NCI-H2227 treated with DMSO at 0.1 percent for 48 hours (cell line): Measurements from ENCODE around the gene YBX2.
A peak's percentile ranks its signal among the peaks of the same experiment; 100 is the strongest.
"Not testable (repeated sequence)": the region's sequence is repeated elsewhere in the genome, so short reads cannot be mapped to it uniquely, and the experiment has no call there.

ENCODE experiments used
- DNase-seq: peaks from one replicate; lab custom pipeline; 2025; lab: John Stamatoyannopoulos, UW

YBX2 gene

DNA sequence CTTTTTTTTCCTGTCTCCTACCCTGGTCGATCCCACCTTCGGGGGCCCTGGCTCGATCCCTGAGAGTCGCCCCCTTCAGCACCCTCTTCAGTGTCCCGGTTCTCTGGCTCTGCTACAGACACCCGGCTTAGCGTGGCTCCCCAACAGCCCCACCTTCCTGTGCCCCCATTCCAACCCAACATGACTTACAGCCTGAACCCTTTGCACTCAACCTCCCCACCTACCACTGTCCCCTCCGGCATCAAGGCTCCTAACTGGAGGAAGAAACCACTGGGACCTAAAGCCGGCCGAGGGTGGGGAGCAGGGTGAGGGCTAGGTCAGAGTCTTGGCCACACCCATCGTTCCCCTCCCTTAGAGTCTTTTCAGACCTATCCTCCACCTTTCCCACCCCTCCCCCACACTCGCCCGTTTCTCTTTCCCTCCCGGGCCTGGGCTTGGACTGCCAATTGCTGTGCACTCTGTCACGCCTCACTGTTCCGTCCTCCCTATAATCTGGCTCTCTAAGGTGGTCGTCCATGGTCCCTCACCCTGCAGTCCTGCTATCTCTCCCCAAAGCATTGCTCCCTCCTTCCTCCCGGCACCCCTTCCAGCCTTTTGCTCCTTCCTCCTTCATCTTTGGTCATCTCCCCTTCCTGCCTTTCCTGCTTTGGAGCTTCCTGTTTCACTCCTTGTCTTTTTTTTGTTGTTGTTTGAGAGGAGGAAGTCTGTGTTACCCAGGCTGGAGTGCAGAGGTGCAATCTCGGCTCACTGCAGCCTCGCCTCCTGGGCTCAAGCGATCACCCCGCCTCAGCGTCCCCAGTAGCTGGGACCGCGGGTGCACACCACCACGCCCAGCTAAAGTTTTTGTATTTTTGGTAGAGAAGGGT, 31.3 kb downstream of the YBX2 start:
- no peak for DNase-seq

DNA sequence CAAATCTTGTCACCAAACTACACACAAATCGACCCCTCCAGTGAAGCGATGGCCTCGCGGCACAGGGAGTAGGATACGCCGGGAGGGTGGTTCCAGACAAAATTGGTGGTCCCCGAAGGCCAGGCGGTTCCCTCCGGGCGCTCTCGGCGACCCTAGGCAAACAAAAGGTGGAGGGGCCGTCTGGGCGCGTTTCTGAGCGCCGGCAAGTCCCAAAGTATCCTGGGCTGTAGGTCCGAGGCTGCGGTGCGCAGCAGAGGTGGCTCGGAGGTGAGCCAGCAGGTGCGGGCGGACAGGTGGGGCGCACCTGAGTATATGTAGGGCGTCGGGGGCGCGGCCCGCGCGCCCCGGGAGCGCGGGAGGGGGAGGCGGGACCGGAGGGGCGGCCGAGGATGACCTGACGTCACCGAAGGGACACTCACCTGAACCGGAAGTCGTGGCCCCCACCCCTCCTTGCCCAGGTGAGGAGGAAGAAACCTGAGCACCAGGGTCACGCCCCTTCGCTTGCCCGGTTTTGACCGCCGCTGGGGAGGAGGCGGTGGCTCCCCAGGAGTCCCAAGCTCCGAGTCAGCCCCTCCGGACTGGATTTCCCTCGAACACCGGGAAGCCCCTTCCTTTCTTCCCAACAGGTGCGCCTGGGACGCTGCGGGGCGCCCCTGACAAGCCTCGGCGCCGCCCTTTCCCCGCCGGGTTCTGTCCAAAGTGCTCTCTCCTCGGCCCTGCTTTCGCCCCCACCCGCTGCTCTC, 32.1 kb downstream of the YBX2 start, which contains the start of gene CLDN7:
Gene CLDN7, minus strand, starts transcription at position 287 of the 743 bp plus-strand sequence. CDS start 435 bp downstream, outside the sequence.
- DNase-seq = no peak

- DNase-seq = no peak
Measured at GRCh38 chr17:7261379-7262191, 32.9 kb downstream of the YBX2 start.

DNA sequence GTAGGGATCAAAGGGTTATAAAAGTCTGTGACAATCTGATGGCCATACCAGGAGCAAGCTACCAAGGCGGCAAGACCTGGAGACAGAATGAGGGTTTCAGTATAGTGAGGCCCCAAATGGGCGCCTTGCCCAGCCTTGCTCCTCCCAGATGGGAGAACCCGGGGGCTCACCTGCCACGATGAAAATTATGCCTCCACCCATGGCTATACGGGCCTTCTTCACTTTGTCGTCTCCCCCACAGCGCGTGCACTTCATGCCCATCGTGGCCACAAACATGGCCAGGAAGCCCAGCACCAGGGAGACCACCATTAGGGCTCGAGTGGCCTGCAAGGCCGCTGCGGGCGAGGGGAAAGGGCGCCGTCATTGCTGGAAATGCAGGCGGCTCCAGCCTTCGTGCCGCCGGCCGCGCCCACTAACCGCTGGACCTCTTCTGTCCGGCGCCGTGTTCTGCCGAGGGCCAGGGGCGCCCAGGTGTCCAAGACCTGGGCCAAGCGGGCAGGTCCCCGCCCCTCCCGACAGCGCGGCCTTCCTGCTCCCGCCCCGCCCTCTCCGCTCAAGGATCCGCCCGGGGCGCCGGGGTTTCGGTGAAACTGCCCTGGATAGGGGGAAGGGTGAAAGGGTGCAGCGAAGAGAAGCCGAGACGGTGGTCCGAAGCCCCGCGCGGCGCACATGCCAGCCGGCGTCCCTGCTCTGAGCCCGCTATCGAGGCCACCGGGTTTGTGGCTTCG, 33.6 kb downstream of the YBX2 start:
- DNase-seq = no peak

DNA sequence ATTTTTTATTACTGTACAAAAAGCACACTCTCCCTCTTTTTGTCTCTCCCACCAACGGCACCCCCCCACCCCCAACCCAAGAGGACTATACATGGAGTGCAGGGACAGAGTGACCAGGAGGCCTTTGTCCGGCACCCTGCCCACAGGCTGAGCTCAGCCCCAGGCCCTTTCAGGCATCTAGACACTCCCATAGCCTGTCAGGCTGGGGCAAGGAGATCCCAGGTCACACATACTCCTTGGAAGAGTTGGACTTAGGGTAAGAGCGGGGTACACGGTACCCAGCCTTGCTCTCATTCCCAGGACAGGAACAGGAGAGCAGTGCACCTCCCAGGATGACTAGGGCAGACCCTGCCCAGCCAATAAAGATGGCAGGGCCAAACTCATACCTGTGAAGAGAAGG, 34.3 kb downstream of the YBX2 start:
- DNase-seq = no peak

DNA sequence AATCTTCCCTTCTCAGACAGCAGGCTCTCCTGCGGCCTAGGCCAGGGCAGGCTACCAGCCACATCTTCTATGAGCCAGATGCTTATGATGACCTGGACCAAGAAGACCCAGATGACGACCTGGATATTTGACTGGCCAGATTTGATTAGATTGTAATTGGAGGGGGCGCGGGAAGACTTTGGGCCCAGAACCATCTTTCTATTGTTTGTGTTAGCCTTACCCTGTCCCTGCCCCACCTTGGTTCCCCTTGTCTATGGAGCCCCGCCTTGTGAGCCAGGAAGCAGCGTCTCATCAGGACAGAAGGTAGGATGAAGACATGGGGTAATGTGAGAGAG, 34.9 kb downstream of the YBX2 start:
- no peak for DNase-seq

GRCh38 chr17:7258731-7259554, 35.5 kb downstream of the YBX2 start:
- DNase-seq = no peak

- no peak for DNase-seq
Measured at GRCh38 chr17:7256766-7257456, 37.5 kb downstream of the YBX2 start.

- DNase-seq = no peak
Measured at GRCh38 chr17:7254511-7254910, 39.9 kb downstream of the YBX2 start.

- DNase-seq = no peak
Measured at GRCh38 chr17:7253082-7253481, 41.4 kb downstream of the YBX2 start.

GRCh38 chr17:7252176-7253043, 42.0 kb downstream of the YBX2 start, which contains the start of gene ELP5:
Gene ELP5, plus strand, starts transcription at chr17:7252215. Its CDS starts 336 bp downstream, at chr17:7252551.
- peak; percentile 93 for DNase-seq

- DNase-seq = peak; percentile 97
Measured at GRCh38 chr17:7251661-7252175, 42.7 kb downstream of the YBX2 start, which contains the start of gene CTDNEP1. Gene CTDNEP1, minus strand, starts transcription at chr17:7251734. Its CDS starts 438 bp downstream, at chr17:7251296.

GRCh38 chr17:7250695-7251627, 43.5 kb downstream of the YBX2 start:
- no peak for DNase-seq

DNA sequence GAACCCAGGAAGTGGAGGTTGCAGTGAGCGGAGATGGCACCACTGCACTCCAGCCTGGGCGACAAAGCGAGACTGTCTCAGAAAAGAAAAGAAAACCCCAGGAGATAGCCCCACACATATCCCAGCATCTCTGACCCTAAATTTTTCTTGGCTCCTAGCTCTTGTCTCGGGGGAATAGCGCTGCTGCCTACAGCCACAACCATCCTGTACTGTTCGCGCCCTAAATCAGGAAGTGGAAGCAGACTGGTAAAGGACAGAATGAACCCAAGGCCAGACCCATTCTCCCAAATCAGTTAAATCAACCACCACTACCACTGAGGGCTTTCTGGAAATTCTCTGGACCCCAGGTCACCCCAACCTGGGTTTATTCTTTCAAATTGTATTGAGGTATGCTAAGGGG, 44.6 kb downstream of the YBX2 start:
- DNase-seq = no peak

GRCh38 chr17:7249214-7249613, 45.2 kb downstream of the YBX2 start:
- DNase-seq = no peak

- no peak for DNase-seq
Measured at GRCh38 chr17:7248796-7249195, 45.6 kb downstream of the YBX2 start.

DNA sequence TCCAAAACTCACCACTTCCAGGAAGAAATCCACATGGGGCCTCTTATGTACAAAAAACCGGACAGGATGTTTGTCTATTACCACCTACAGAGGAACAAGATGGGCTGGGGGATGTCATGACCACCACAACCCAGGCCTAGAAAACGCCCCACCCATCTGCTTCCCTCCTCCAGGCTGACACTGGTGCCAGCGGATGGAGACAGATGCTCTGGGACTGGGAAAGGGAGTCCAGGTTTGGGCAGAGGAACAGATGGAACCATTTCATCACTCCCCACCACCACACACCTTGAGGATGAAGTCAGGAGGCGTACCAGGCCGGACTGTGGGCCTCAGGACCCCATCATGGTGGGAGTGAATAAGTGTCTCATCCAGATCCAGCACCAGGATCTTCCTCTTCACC, 47.7 kb downstream of the YBX2 start:
- DNase-seq = no peak

GRCh38 chr17:7243838-7244237, 50.6 kb downstream of the YBX2 start:
- not testable (repeated sequence) for DNase-seq
